NCI-H1417 treated with DMSO at 0.1 percent for 48 hours (cell line): ENCODE results near the gene KCNMB1.

Source experiments
- DNase-seq: peaks from one replicate; lab custom pipeline; 2025; lab: John Stamatoyannopoulos, UW

KCNMB1 gene

GRCh38 chr5:170414786-170415185 lies 25.6 kb upstream of the KCNMB1 start:
- no peak for DNase-seq

- DNase-seq, result no peak
Observed at GRCh38 chr5:170413897-170414296, 24.7 kb upstream of the KCNMB1 start.

GRCh38 chr5:170411100-170411499 lies 21.9 kb upstream of the KCNMB1 start:
- DNase-seq, result no peak

GRCh38 chr5:170410401-170410800 lies 21.2 kb upstream of the KCNMB1 start:
- no peak for DNase-seq

- no peak for DNase-seq
Observed at GRCh38 chr5:170408877-170409660, 19.9 kb upstream of the KCNMB1 start.

- no peak for DNase-seq
Observed at GRCh38 chr5:170408226-170408625, 19.1 kb upstream of the KCNMB1 start.

- DNase-seq, result no peak
Observed at GRCh38 chr5:170407062-170407461, 17.9 kb upstream of the KCNMB1 start.

- no peak for DNase-seq
Observed at GRCh38 chr5:170405817-170406216, 16.6 kb upstream of the KCNMB1 start.

GRCh38 chr5:170404398-170404797 lies 15.2 kb upstream of the KCNMB1 start:
- DNase-seq, result no peak

GRCh38 chr5:170403675-170404074 lies 14.5 kb upstream of the KCNMB1 start:
- DNase-seq, result no peak

- DNase-seq, result no peak
Observed at GRCh38 chr5:170402508-170402907, 13.3 kb upstream of the KCNMB1 start.

GRCh38 chr5:170397059-170397458 lies 7.9 kb upstream of the KCNMB1 start:
- no peak for DNase-seq

GRCh38 chr5:170393958-170394357 lies 4.8 kb upstream of the KCNMB1 start:
- no peak for DNase-seq

- DNase-seq, result no peak
Observed at GRCh38 chr5:170393235-170393634, 4.1 kb upstream of the KCNMB1 start.

- no peak for DNase-seq
Observed at GRCh38 chr5:170390472-170390871, 1.3 kb upstream of the KCNMB1 start.

- no peak for DNase-seq
Observed at GRCh38 chr5:170389550-170389892, 354 bp upstream of the KCNMB1 start.

- no peak for DNase-seq
Observed at GRCh38 chr5:170387775-170388639, 1.2 kb downstream of the KCNMB1 start.

- DNase-seq, result no peak
Observed at GRCh38 chr5:170386743-170387395, 2.3 kb downstream of the KCNMB1 start.

GRCh38 chr5:170383227-170383626 lies 5.9 kb downstream of the KCNMB1 start:
- no peak for DNase-seq

GRCh38 chr5:170382790-170383189 lies 6.4 kb downstream of the KCNMB1 start:
- no peak for DNase-seq

- no peak for DNase-seq
Observed at GRCh38 chr5:170380361-170380951, 8.7 kb downstream of the KCNMB1 start.

GRCh38 chr5:170378740-170379139 lies 10.4 kb downstream of the KCNMB1 start:
- DNase-seq, result no peak
